GM18867 (cell line): Measurements from ENCODE around the gene GPAT2.
"Not testable (repeated sequence)": the region's sequence is repeated elsewhere in the genome, so short reads cannot be mapped to it uniquely, and the experiment has no call there.

ENCODE experiments used
- ATAC-seq: cut with Tn5 transposase; IDR thresholded peaks from one replicate; pipeline ENCODE4 v1.9.1; 2021; ENCODE audit warnings: mild to moderate bottlenecking, moderate library complexity; ENCODE audit not compliant: unreplicated experiment

The GPAT2 gene

DNA sequence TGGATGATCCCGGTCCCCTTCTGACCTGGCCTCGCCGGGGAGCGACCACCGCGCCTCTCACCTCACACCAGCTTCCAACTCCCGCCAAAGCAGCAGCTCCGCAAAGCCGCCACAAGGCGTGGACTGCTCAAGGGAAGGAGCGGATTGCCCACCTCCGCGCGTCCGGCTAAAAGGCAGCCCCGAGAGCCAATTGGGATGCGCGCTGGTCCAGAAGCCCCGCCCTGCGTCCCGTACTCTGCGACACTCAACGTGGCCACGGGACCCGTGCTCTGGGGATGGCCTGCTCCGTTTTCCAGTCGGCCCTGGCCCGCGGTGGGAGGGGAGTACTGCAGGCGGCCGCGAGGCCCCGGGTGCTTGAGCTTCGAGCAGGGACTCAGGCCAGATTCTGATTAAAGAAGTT is at the start of gene GPAT2:
Gene GPAT2 (minus strand): TSS at position 125 of the 400 bp plus-strand sequence. CDS start 2,557 bp downstream, outside the sequence.
- not testable (repeated sequence) for ATAC-seq

DNA sequence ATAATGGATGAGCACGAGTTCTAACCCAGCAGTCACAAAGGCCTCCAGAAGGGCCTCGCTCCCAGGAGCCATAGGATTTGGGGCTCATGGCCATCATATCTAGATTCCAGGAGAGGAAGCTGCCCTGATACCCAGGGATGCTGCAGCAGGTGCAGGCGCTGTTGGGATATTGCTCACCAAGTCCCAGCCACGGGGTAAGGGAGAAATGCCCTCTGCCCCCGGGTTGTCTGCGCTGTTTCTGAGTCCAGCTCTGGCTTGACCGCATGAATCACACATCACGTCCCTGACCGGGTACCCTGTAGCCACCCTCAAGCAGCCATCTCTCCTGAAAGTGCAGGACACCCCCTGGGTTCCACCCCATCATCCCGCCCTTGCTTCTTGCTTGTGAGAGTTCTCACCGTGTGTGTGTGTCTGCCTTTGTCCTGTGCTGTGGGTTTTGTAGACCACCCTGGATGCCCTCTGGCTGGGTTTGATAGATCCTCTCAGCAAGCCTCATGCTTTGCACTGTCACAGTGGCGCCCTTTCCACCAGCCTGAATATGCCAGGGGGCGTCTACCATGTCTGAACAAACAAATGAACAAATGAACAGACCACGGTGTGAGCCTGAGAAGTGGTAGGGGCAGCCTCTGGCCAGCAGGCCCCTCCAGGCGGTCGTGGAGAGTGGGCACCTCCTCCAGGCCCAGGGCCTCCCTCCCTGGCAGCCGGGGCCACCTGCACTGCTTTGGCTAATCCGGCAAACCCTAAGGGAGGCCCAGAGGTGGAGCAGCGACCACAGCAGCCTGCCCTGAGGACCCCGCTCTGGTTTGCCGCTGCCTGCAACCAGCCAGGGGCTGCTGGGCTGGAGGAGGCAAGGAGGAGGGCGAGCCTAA is 49.5 kb upstream of the GPAT2 start:
- ATAC-seq, result no peak

DNA sequence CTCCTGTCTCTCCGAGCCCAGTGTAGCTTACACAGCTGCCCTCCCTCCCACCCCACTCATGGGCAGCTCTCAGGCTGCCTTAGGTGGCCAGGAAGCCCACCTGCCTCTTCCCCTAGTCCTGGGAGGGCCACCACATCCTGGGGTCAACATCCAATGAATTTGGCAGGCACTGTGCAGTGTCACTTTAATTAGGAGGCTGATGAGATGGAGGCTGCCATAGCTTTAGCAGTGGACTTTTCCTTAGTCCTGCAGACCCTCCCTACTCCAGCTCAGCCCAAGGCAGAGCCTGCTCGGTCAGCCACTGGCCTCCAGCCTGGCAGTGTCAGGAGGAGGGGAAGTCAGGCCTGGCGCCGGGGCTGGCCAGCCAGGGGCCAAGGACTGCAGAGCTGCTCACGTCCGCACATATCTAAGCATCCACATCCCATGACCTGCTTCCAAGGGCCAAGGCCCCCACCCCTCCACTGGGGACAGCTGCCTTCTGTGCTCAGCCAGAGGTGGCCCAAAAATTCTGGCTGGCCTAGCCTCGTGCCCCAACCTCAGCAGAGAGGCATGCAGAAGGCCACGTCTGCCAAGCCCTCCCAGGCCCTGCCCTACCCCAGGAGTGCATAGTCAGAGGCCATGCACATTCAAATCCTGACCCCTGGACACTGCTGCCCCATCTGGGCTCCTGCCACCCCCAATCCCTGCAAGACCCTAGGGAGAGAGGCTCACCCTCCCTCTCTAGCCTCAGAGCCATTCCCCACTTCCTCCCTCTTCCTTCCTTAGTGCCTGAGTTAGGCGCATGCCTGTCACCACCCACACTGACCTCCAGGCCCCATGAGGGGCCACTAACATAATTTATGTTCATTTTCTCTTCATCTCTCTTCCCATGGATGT is 48.6 kb upstream of the GPAT2 start:
- no peak for ATAC-seq

GRCh38 chr2:96082211-96083063 is 47.7 kb upstream of the GPAT2 start:
- no peak for ATAC-seq

DNA sequence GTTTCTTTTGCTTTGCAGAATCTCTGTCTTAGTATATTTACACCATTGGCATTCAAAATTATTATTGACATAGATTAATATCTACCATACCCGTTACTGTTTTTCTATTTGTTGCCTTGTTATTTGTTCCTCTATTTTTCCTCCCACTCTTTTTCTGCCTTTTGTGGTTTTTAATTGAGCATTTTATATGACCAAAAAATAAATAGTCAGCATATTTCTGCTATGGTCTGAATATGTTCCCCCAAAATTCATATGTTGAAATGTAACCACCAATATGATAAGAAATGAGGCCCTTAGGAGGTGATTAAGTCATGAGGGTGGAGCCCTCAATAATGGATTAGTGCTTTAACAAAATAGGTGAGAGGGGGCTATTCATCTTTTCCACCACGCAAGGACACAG is 46.3 kb upstream of the GPAT2 start:
- ATAC-seq, result no peak

DNA sequence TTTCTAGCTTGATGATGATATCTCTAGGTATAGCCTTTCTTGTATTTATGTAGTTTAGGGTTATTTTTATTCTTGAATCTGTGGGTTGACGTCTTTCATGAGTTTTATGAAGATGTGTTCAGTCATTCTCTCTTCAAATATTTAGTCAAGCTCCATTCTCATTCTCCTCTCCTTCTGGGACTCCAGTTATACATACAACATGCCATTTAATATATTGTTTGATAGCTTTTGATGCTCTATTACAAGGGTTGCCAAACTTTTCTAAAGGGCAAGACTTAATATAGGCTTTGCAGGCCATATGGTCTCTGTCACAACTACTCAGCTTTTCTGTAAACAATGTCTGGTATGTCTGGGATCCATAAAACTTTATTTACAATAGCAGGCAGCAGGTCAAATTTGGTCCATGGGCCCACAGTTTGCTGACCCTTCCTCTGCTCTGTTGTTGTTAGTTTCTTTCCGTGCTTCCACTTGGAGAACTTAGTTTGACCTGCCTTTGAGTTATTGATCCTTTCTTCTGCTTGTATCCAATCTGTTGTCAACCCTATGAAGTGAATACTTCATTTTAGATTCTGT is 40.6 kb upstream of the GPAT2 start:
- ATAC-seq, result no peak

GRCh38 chr2:96074156-96074555 is 39.4 kb upstream of the GPAT2 start:
- no peak for ATAC-seq

DNA sequence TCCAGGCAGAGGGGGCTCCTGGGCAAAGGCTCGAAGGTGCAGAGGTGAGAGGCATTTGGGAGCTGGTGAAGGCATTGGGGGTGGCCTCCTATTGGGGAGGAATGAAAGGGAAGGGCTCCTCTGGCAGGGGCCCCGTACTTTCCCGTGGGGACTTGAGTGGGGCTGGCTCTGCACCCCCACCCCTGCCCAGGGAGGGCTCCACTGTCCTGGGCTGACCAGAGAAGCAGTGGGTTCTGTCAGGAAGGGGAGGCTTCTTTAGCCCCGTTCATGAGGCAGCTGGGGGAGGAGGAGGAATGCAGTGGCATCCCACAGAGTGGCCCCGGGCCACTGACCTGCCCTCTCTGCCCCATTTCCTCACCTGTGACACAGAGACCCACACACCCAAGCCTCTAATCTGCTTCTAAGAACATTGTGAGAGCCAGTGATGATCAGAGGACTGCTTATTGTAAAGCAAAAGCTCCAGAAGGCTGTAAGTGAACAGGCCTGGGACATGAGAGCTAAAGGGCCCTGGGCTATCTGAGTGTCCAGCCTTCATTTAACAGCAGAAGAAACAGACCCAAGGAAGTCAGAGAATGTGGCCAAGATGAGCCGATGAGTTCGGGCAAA is 38.6 kb upstream of the GPAT2 start:
- no peak for ATAC-seq

GRCh38 chr2:96072746-96073145 is 38.0 kb upstream of the GPAT2 start:
- ATAC-seq, result no peak

GRCh38 chr2:96071977-96072491 is 37.3 kb upstream of the GPAT2 start:
- ATAC-seq, result not testable (repeated sequence)

GRCh38 chr2:96071087-96071976 is 36.6 kb upstream of the GPAT2 start:
- ATAC-seq, result not testable (repeated sequence)

DNA sequence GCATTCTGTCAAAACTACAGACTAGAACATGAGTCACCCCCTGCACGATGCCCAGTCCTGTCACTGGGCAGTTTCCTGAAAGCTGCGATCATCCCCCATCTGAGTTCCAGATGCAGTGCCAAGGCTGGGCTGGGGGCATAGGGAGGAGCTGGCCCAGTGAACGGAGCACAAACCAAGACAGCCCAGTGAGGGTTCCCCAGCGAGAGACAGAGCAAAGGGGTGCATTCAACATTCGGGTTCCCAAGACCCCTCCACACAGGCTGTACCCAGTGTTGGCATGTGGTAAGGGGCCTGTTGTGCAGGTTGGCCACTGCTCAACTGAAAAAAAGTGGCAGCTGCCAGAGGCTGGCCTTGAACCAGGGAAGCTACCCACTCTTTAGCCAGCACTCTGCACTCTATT is 35.6 kb upstream of the GPAT2 start:
- ATAC-seq, result not testable (repeated sequence)

DNA sequence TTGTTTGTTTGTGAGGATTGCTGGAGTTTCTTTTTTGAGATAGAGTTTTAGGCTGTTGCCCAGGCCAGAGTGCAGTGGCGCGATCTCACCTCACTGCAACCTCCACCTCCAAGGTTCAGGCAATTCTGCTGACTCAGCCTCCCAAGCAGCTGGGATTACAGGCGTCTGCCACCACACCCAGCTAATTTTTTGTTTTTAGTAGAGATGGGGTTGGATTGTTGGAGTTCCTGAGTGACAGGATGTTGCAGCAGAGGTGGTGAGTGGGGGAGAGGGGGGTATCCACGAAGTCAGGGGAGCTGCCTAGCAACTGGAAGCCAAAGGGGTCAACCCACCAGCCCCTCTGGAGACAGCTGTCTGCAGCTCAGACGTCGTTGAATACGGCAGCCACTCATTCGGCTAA is 35.2 kb upstream of the GPAT2 start:
- not testable (repeated sequence) for ATAC-seq

- not testable (repeated sequence) for ATAC-seq
These were observed 33.3 kb upstream of the GPAT2 start for GRCh38 chr2:96067902-96068581.

GRCh38 chr2:96067098-96067660 is 32.5 kb upstream of the GPAT2 start:
- ATAC-seq, result not testable (repeated sequence)

DNA sequence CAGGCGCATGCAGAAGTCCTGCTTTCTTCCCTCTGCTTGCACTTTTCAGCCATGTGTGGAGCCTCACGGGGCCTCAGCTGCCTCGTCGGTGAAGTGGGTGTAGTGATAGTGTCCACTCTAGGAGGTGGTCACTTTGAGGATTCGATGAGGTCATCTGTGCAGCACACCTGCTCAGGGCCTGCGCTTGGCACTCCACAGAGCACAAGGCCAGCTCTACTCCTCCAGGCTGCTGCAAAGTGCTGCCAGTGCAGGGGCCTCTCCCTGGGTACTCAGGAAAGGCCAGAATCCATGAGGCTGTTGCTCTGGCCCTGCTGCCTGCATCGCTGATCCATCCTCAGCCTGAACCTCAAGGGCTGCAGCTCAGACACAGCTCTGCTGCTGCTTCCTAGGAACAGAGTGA is 31.8 kb upstream of the GPAT2 start:
- not testable (repeated sequence) for ATAC-seq

- not testable (repeated sequence) for ATAC-seq
These were observed 31.2 kb upstream of the GPAT2 start for GRCh38 chr2:96065954-96066353.

DNA sequence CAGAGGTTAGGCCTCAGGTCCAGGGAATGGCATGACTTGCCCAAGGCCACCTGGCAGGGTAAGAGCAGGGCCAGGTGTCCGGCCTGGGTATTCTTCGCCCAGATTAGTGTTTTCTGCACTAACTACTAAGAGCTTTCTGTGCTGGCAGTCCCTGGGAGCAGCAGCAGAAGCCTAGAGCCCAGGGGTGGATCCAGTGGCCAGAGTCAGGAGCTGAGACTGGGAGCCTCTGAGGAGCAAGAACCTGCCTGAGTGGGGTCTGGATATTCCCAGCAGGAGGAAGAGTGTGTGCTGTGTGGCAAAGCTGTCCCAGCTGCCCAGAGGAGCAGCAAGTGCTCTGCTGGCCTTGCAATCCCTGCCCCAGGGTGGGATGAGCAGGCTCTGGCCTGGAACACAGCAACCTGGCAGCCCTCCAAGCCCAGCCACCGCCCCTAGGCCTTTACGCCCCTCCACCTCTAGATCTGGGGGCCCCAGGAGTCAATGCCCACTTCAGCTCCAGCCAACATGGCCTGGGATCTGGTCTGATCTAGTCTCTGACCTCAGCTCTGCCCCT is 30.7 kb upstream of the GPAT2 start:
- no peak for ATAC-seq
